OCI-LY7 (cell line): ENCODE data around the gene NCAM1. TPM values are rescaled to one million over a fixed set of nuclear protein-coding genes. Genes with fewer than 3 reads are reported as not detected.

Experiments used
- BruUV-seq: library from RNA; stranded (reverse); fragments of 400-500 nt; replicated peaks from 2 replicates; lab custom pipeline; 2021; lab: Mats Ljungman, UMichigan
- CTCF ChIA-PET: fragments of 300-600 bp; sonication (Branson Sonifier 250); formaldehyde crosslinking; loops from one replicate; lab custom pipeline; 2022; ENCODE audit warnings: antibody characterized with exemption; ENCODE audit not compliant: unreplicated experiment; lab: Charles Lee
- POLR2A ChIA-PET: fragments of 300-600 bp; sonication (Branson Sonifier 250); formaldehyde crosslinking; loops from one replicate; lab custom pipeline; 2022; ENCODE audit warnings: antibody characterized with exemption; lab: Charles Lee
- DNase-seq: peaks from one replicate; pipeline ENCODE4 v3.0.0-alpha.2; 2015; ENCODE audit warnings: low spot score
- H2AFZ ChIP-seq: fragments of 200-600 bp; sonication (generic), shearing (Covaris generic); 2 replicates; pipeline ENCODE4 v1.6.1; 2014; ENCODE audit warnings: mild to moderate bottlenecking, antibody characterized with exemption, low read length, moderate library complexity
- H3K27ac ChIP-seq: fragments of 200-600 bp; sonication (generic); 2 replicates; pipeline ENCODE4 v1.5.1; 2014; ENCODE audit warnings: mixed run types, low read depth, mild to moderate bottlenecking, moderate library complexity, low read length, inconsistent platforms; ENCODE audit not compliant: poor library complexity, severe bottlenecking
- H3K36me3 ChIP-seq: fragments of 200-600 bp; sonication (generic); 2 replicates; pipeline ENCODE4 v1.6.1; 2014; ENCODE audit warnings: mild to moderate bottlenecking, antibody characterized with exemption, low read length, moderate library complexity, mixed read lengths; ENCODE audit not compliant: insufficient read depth
- H3K4me1 ChIP-seq: fragments of 200-600 bp; sonication (generic); 2 replicates; pipeline ENCODE4 v1.5.1; 2014; ENCODE audit warnings: mild to moderate bottlenecking, low read length; ENCODE audit not compliant: insufficient read depth, poor library complexity, severe bottlenecking
- H3K4me2 ChIP-seq: fragments of 200-600 bp; sonication (generic); 2 replicates; pipeline ENCODE4 v1.6.1; 2014; ENCODE audit warnings: mild to moderate bottlenecking, low read length
- H3K4me3 ChIP-seq: fragments of 200-600 bp; sonication (generic); 2 replicates; pipeline ENCODE4 v1.5.1; 2014; ENCODE audit warnings: mild to moderate bottlenecking, low read depth, low read length; ENCODE audit not compliant: poor library complexity, severe bottlenecking
- H3K79me2 ChIP-seq: fragments of 200-600 bp; sonication (generic); 2 replicates; pipeline ENCODE4 v1.6.1; 2016; ENCODE audit warnings: low read depth, mild to moderate bottlenecking, low read length, moderate library complexity, mixed read lengths; ENCODE audit not compliant: insufficient read depth
- H3K9me2 ChIP-seq: fragments of 200-600 bp; sonication (generic); 2 replicates; pipeline ENCODE4 v1.6.1; 2016; ENCODE audit warnings: mild to moderate bottlenecking, low read length, mixed read lengths; ENCODE audit not compliant: insufficient read depth
- H3K9me3 ChIP-seq: fragments of 200-600 bp; sonication (generic); 2 replicates; pipeline ENCODE4 v1.6.1; 2014; ENCODE audit warnings: mild to moderate bottlenecking, mixed run types, low read length, mixed read lengths
- H4K20me1 ChIP-seq: fragments of 200-600 bp; sonication (generic); 2 replicates; pipeline ENCODE4 v1.6.1; 2014; ENCODE audit warnings: mild to moderate bottlenecking, antibody characterized with exemption, low read length, moderate library complexity, mixed read lengths; ENCODE audit not compliant: insufficient read depth
- CTCF ChIP-seq: fragments of 200-600 bp; sonication (generic); conservative IDR thresholded peaks from 2 replicates; pipeline ENCODE4 v1.5.1; 2014; ENCODE audit warnings: mild to moderate bottlenecking, antibody characterized with exemption, low read length, moderate library complexity, mixed read lengths
- EZH2phosphoT487 ChIP-seq: fragments of 200-600 bp; sonication (generic); IDR thresholded peaks from 2 replicates; pipeline ENCODE4 v1.6.1; 2018; ENCODE audit warnings: low read depth, borderline replicate concordance, mild to moderate bottlenecking, mixed run types, antibody characterized with exemption, low read length, moderate library complexity, mixed read lengths
- intact Hi-C: fragments of 100-400 bp; cut with micrococcal nuclease; formaldehyde crosslinking; loops from one replicate; pipeline ENCODE4 v1.10.0; 2022; ENCODE audit not compliant: unreplicated experiment
- total RNA-seq, 2 experiments: library from RNA; depleted of rRNA in 1 of 2; stranded (reverse); fragments of >200 nt in 1 of 2; shearing (Covaris generic) in 1 of 2; gene quantifications; 2 replicates each; pipeline ENCODE4 v1.2.3, GENCODE V29; 2014 to 2022

NCAM1 gene
- total RNA-seq, 2 experiments from 2014 or later = not detected

GRCh38 chr11:113129261-113129992, 168.2 kb downstream of the NCAM1 start:
- H3K4me1 ChIP-seq = no peaks in the 10 kb centered on the region
- no peaks in the 10 kb centered on the region for H3K9me3 ChIP-seq
- CTCF ChIA-PET = no interaction called here
- no peak for DNase-seq
- H3K4me2 ChIP-seq = no peak overlapping the region
- no peaks in the 10 kb centered on the region for H3K9me2 ChIP-seq
- no peak overlapping the region for H2AFZ ChIP-seq
- H3K36me3 ChIP-seq = no peaks in the 10 kb centered on the region
- no peak overlapping the region for H3K27ac ChIP-seq
- intact Hi-C loops = no loop called here
- H3K4me3 ChIP-seq = no peak overlapping the region
- H4K20me1 ChIP-seq = no peaks in the 10 kb centered on the region
- TF ChIP-seq EZH2phosphoT487 (no peak), CTCF (no peak)
- BruUV-seq = no TSS peak
- POLR2A ChIA-PET = no interaction called here
- H3K79me2 ChIP-seq = no peaks in the 10 kb centered on the region

- no peaks in the 10 kb centered on the region for H3K79me2 ChIP-seq
- H3K4me1 ChIP-seq = no peaks in the 10 kb centered on the region
- H3K36me3 ChIP-seq = no peaks in the 10 kb centered on the region
- TF ChIP-seq CTCF = no peak
- no peak for TF ChIP-seq EZH2phosphoT487
- no peak for DNase-seq
- no TSS peak for BruUV-seq
- no peak overlapping the region for H2AFZ ChIP-seq
- ChIA-PET POLR2A (interaction anchor here (0.6 to 1.2 kb wide), 2 partner anchors 11 to 198 kb away, joined by 3 read pairs; no protein-coding TSS in a partner anchor), CTCF (no interaction called here)
- no peak overlapping the region for H3K4me2 ChIP-seq
- no peaks in the 10 kb centered on the region for H3K9me3 ChIP-seq
- no peaks in the 10 kb centered on the region for H4K20me1 ChIP-seq
- H3K4me3 ChIP-seq = no peak overlapping the region
- H3K9me2 ChIP-seq = no peaks in the 10 kb centered on the region
- no peak overlapping the region for H3K27ac ChIP-seq
- intact Hi-C loops = no loop called here
Observed at GRCh38 chr11:113131036-113131775, 170.0 kb downstream of the NCAM1 start.

GRCh38 chr11:113133071-113133470, 171.9 kb downstream of the NCAM1 start:
- Histone ChIP-seq H3K9me2 (no peaks in the 10 kb centered on the region), H3K4me2 (no peak overlapping the region), H4K20me1 (no peaks in the 10 kb centered on the region), H3K4me1 (no peaks in the 10 kb centered on the region), H3K9me3 (no peaks in the 10 kb centered on the region), H3K27ac (no peak overlapping the region), H2AFZ (no peak overlapping the region), H3K36me3 (no peaks in the 10 kb centered on the region), H3K79me2 (no peaks in the 10 kb centered on the region), H3K4me3 (no peak overlapping the region)
- ChIA-PET CTCF (no interaction called here), POLR2A (no interaction called here)
- no TSS peak for BruUV-seq
- intact Hi-C loops = no loop called here
- DNase-seq = no peak
- TF ChIP-seq CTCF = no peak
- TF ChIP-seq EZH2phosphoT487 = no peak
